HG03025 (cell line): Measurements from ENCODE around the gene NLGN2.

Source experiments
- ATAC-seq: cut with Tn5 transposase; IDR thresholded peaks from one replicate; pipeline ENCODE4 v1.9.1; 2021; ENCODE audit warnings: mild to moderate bottlenecking, moderate library complexity; ENCODE audit not compliant: unreplicated experiment, low FRiP score

Gene NLGN2

GRCh38 chr17:7411427-7411750 is 3.7 kb downstream of the NLGN2 start:
- no peak for ATAC-seq

GRCh38 chr17:7413346-7413985 is 5.8 kb downstream of the NLGN2 start:
- ATAC-seq = no peak

GRCh38 chr17:7414837-7415236 is 7.2 kb downstream of the NLGN2 start:
- ATAC-seq = no peak

GRCh38 chr17:7415784-7416183 is 8.1 kb downstream of the NLGN2 start:
- no peak for ATAC-seq

DNA sequence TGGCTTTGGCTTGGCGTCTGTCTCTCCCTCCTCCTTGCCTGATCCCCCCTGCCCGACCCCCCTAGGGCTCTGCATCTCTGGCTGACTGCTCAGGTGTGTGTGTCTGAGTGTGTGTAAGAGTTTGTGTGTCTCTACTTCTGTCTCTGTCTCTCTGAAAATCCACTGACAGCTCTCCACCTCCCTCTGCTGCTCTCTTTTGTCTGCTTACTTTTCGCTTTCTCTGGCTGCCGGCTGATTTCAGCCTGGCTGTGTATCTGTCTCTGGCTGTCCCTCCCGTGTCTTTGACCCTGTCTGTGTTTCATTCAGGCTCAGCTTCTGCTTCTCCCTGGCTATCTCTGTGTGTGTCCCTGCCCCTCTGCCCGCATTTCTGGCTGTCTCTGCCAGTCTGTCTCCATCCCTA is 8.7 kb downstream of the NLGN2 start:
- no peak for ATAC-seq

- no peak for ATAC-seq
Measured at GRCh38 chr17:7417056-7417655, 9.5 kb downstream of the NLGN2 start.

DNA sequence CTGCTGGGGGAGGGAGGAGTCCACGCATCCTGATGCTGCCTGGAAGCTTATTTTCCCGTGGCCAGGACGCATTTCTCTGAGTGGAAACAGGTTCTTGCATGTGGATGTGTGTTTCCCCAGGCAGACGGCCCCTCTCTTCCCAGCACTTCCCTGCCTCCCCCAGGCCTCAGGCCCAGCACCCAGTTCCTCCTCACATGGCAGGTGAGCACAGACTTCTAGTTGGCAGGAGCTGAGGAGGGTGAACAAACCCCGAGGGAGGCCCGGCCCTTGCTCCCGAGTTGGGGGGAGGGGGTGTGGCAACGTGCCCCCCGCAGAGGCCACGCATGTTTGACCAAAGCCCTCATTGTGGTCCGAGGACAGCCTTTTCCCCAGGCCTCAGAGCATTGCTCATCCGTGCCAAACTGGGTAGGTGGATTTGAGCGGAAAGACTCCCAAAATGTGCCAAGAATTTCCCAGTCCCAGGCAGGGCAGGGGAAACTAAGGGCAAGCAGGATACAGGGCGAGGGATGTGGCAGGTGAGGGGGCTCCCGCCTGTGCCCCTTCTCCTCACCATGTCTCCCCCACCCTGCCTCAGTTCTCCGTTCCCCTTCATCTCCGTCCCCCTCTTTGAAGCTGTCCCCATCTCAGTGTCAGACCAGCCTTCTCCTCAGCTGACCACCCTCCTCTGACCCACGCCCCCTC is 11.0 kb downstream of the NLGN2 start:
- ATAC-seq = no peak

- no peak for ATAC-seq
Measured at GRCh38 chr17:7419819-7420610, 12.4 kb downstream of the NLGN2 start, which contains the start of gene SPEM1. TSS of gene SPEM1 (plus strand) at chr17:7420324. CDS start at chr17:7420385, 61 bp downstream.

- no peak for ATAC-seq
Measured at GRCh38 chr17:7421186-7421585, 13.5 kb downstream of the NLGN2 start.

DNA sequence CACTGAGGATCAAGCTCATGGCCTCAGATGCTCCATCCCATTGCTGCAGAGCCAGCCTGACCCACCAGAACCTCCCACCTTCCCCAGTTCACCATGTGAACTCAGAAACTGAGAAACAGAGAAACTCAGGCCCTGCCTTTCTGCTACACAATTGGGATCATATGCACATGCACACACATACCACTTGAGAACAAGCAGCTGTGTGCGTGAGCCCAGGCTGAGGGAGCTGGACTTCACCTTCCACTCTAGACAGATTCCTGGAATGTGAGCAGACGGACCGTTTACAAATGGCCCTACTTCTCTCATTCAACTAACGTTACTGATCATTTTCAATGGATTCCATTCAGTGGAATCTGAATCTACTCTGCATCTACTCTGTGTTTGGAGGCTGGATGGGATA is 16.0 kb downstream of the NLGN2 start:
- ATAC-seq = no peak

DNA sequence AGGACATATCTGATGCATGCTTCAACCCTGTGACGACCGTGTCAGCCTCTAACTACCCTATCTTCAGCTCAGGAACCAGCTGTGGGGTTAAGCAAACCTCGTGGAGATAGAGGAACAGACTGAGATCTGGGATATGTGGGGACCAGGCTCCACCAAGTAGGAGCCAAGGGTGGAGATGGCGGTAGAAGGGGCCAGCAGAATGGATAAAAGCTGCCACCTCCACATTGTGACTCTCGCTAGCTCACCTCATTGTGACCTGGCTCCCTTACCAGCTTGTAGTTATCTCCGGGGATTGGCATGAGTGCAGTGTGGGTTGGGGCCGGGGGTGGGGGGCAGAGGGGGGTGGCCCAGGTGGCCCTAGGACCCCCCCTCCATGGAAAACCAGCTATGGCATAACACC is 17.7 kb downstream of the NLGN2 start, which contains the start of gene SPEM2:
Gene SPEM2 (plus strand): TSS at position 301 of the 400 bp plus-strand sequence. CDS start 73 bp downstream, at position 374.
- ATAC-seq = no peak

- no peak for ATAC-seq
Measured at GRCh38 chr17:7425756-7426155, 18.1 kb downstream of the NLGN2 start.

GRCh38 chr17:7426203-7426863 is 18.7 kb downstream of the NLGN2 start:
- ATAC-seq = no peak

- ATAC-seq = no peak
Measured at GRCh38 chr17:7426896-7427489, 19.3 kb downstream of the NLGN2 start.

DNA sequence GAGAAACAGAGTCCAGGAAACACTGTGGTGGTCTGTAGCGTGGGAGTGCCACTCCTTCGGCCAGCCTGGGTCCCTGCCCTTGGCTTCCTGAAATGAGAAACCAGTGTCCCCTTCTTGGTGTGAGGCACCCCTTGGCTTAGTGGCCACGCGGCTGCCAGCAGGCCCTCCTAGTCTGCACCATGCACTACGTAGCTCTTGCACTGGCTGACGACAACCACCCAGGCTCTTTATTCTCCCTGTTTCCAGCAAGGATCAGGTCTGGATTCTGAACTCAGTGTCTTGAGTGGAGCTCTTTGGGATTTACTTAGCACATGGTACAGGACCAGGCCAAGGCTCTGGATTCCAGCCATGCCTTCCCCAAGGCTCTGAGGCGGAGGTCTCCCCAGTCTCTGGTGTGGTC is 19.9 kb downstream of the NLGN2 start:
- ATAC-seq = no peak

GRCh38 chr17:7428557-7428956 is 20.9 kb downstream of the NLGN2 start, which contains the start of gene SPEM3:
TSS of gene SPEM3 (plus strand) at chr17:7428857. CDS start at chr17:7428903, 46 bp downstream.
- no peak for ATAC-seq

- ATAC-seq = no peak
Measured at GRCh38 chr17:7429722-7430121, 22.1 kb downstream of the NLGN2 start.

DNA sequence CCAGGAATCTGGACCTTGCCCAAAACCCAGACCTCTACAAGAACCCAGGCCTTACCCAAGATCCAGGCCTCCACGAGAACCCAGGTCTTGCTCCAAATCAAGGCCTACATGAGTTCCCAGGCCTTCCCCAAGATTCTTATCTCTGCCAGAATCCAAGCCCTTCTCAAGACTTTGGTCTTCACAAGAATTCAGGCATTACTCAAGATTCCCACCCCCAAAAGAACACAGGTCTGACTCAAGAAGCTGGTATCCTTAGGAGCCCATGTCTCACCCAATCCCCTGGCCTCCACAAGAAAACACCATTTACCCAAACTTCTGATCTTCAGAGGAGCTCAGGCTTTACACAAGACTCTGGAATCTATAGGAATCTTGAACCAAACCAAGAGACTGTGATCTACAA is 23.6 kb downstream of the NLGN2 start:
- no peak for ATAC-seq

DNA sequence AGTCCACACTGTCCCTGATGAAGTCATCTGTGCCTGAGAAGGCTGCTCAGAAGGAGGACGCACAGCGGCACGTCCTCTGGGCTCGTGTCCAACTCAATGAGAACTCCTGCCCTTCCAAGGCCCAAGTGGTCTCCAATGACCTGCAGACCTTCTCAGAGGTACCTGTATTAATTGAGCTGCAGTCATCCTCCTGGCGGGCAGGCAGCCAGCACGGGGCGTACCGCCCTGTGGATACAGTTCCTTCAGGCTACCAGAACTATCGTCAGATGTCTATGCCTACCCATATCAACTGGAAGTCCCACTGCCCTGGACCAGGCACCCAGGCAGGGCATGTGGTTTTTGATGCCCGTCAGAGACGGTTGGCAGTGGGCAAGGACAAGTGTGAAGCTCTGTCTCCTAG is 24.7 kb downstream of the NLGN2 start:
- no peak for ATAC-seq
